Prostate gland (tissue), 2 donors: Measurements from ENCODE around the gene GPATCH2L. TPM values are rescaled to one million over a fixed set of nuclear protein-coding genes. Genes with fewer than 3 reads are reported as not detected.

ENCODE experiments used
- DNase-seq: peaks from one replicate; pipeline ENCODE4 v3.0.0-alpha.2; 2019; ENCODE audit warnings: low spot score
- H3K27ac ChIP-seq, 2 donors: fragments of 200-600 bp; sonication (generic); 2 replicates each; pipeline ENCODE4 v1.5.1; 2017 to 2019
- H3K27me3 ChIP-seq: fragments of 200-600 bp; sonication (generic); replicated peaks from 2 replicates; pipeline ENCODE4 v1.5.1; 2019; ENCODE audit not compliant: insufficient read depth
- H3K36me3 ChIP-seq, 2 donors: fragments of 200-600 bp; sonication (generic); 1 replicate in 1 of 2; 2 replicates in 1 of 2; pipeline versions ENCODE4 v1.5.1 to v1.8.1; 2017 to 2019
- H3K4me1 ChIP-seq: fragments of 200-600 bp; sonication (generic); replicated peaks from 2 replicates; pipeline ENCODE4 v1.5.1; 2019
- H3K4me3 ChIP-seq, 2 donors: fragments of 200-600 bp; sonication (generic); 2 replicates each; pipeline ENCODE4 v1.5.1; 2017 to 2019
- H3K9me3 ChIP-seq: fragments of 200-600 bp; sonication (generic); 2 replicates; pipeline ENCODE4 v1.5.1; 2017
- POLR2A ChIP-seq: fragments of 450-650 bp; IDR thresholded peaks from one replicate; pipeline ENCODE4 v1.6.1; 2016; ENCODE audit warnings: antibody characterized with exemption, mild to moderate bottlenecking
- POLR2AphosphoS5 ChIP-seq: sonication (generic); formaldehyde crosslinking; IDR thresholded peaks from one replicate; pipeline ENCODE4 v1.6.1; 2017; ENCODE audit warnings: antibody characterized with exemption
- WGBS: methylation state at CpG from one replicate; pipeline ENCODE4 v1.1.5; 2018; 5-methylcytosine and 5-hydroxymethylcytosine counted together
- intact Hi-C: fragments of 100-400 bp; cut with DNase I; formaldehyde crosslinking; loops from one replicate; pipeline ENCODE4 v1.14.2; 2022
- total RNA-seq, 2 donors: library from RNA; depleted of rRNA; stranded (reverse); fragments of >200 nt; gene quantifications; one replicate each; pipeline ENCODE4 v1.1.0, GENCODE V29; 2016
- TF ChIP-seq, protein P1 (sequence below), 4 experiments: fragments of 200-600 bp in 2 of 4; fragments of 450-650 bp in 2 of 4; sonication (generic) in 2 of 4; IDR thresholded peaks; 1 replicate in 3 of 4; 2 replicates in 1 of 4; pipeline ENCODE4 v1.5.1; 2016 to 2019; ENCODE audit warnings: antibody characterized with exemption in 4 of 4, mild to moderate bottlenecking in 2 of 4, moderate library complexity in 2 of 4

GPATCH2L gene
- 10 to 100 TPM; 39.0 to 60.3 TPM for total RNA-seq

DNA sequence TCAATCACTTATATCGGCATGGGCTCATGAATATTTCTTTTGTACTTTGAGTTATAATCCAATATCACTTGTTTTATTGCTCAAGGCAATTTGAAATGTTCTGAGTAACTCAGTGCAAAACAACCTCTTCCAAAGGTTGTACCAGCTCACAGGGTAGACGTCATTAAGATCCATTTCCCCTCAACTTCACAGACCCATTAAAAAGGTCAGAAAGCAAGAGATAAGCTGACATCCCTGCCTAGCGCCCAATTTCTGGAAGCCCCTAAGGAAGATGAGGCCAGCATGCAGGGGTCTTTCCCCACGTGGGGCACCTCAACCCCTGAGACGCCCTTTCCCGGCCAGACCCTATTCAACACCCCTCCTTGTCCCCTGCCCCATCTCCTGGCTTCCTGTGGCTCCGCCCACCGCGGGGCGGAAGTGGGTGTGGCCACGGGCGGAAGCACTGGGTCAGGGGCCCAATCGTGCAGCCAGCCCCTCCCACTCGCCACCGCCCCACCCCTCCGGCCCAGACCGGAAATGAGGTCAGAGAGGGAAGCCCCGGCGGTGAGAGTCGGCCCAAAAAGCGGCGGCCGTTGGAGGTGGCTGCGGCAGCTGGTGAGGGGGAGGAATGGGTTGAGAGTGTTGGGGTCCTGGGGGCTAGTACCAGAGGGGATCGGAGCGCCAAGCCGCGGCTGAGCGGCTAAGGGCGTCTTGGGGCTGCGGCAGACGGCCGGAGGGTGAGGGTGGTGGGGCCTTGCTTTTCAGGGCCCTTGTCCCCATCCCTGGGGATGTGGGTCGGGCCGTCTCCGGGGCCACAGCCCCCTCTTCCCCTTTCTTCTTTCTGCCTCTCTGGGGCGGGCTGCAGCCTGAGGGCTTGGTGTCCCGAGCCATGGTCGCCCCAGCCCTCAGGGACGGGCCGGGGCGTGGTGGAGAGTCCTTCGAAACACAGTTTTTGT, at the start of gene GPATCH2L:
GPATCH2L (plus strand) TSS at position 525 of the 935 bp plus-strand sequence. CDS start 2,442 bp downstream, outside the sequence.
- H3K27me3 ChIP-seq: no peaks in the 10 kb centered on the region
- peak within 1 kb of the TSS; percentile 73 to 75 for H3K27ac ChIP-seq
- peaks cover 0 to 6% of the 10 kb centered on the region in 2 donors for H3K36me3 ChIP-seq
- TF ChIP-seq, protein P1, sequence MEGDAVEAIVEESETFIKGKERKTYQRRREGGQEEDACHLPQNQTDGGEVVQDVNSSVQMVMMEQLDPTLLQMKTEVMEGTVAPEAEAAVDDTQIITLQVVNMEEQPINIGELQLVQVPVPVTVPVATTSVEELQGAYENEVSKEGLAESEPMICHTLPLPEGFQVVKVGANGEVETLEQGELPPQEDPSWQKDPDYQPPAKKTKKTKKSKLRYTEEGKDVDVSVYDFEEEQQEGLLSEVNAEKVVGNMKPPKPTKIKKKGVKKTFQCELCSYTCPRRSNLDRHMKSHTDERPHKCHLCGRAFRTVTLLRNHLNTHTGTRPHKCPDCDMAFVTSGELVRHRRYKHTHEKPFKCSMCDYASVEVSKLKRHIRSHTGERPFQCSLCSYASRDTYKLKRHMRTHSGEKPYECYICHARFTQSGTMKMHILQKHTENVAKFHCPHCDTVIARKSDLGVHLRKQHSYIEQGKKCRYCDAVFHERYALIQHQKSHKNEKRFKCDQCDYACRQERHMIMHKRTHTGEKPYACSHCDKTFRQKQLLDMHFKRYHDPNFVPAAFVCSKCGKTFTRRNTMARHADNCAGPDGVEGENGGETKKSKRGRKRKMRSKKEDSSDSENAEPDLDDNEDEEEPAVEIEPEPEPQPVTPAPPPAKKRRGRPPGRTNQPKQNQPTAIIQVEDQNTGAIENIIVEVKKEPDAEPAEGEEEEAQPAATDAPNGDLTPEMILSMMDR (IDR thresholded peaks at IDR 0.05): peak in 1 of 4 experiments; percentile 12
- peak; percentile 66 for TF ChIP-seq POLR2A
- peak; percentile 94 for TF ChIP-seq POLR2AphosphoS5
- intact Hi-C loops: loop anchor here (5.0 kb wide), 1 partner anchor 49 kb away; no protein-coding TSS in a partner anchor
- H3K9me3 ChIP-seq: no peaks in the 10 kb centered on the region
- WGBS: 3% methylated on average over 43 of the region's 43 CpGs
- DNase-seq: peak; percentile 87
- peaks cover 19% of the 10 kb centered on the region for H3K4me1 ChIP-seq
- H3K4me3 ChIP-seq: peak within 1 kb of the TSS; percentile 78 to 90

DNA sequence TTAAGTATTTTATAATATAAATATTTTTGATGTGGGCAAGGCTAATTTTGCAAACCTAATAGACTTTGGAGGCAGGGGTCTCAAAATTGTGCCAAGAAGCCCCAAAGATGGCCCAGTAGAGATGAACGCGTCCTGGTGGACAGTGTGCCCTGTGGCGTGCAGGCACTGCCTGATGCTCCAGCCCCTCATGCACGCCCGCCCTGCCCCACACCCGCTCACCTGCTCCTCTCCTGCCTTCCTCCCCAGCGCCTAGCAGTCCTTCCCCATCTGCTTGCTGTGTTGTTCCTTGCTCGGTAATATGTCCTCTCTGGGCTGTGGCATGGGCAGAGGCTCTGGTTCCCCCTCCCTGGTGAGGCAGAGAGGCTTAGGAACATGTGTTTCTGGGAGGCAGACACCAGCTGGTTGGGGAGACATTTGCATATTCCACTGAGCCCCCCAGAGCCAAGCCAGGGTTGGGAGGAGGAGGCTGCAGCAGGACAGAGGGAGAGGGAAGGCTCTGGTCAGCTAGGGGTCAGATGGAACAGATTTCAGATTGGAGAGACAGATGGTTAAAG, 46.8 kb upstream of the GPATCH2L start:
- intact Hi-C loops: loop anchor here (5.0 kb wide), 1 partner anchor 47 kb away; the partner anchor contains the start of gene GPATCH2L
- no peak for DNase-seq
- H3K27ac ChIP-seq: no peak overlapping the region
- no peaks in the 10 kb centered on the region for H3K9me3 ChIP-seq
- H3K27me3 ChIP-seq: no peaks in the 10 kb centered on the region
- 76% methylated on average over 8 of the region's 8 CpGs for WGBS
- TF ChIP-seq, protein P1 (IDR thresholded peaks at IDR 0.05): no peak
- no peak for TF ChIP-seq POLR2A
- no peak for TF ChIP-seq POLR2AphosphoS5
- H3K4me3 ChIP-seq: no peak overlapping the region
- no peaks in the 10 kb centered on the region for H3K36me3 ChIP-seq
- no peaks in the 10 kb centered on the region for H3K4me1 ChIP-seq

DNA sequence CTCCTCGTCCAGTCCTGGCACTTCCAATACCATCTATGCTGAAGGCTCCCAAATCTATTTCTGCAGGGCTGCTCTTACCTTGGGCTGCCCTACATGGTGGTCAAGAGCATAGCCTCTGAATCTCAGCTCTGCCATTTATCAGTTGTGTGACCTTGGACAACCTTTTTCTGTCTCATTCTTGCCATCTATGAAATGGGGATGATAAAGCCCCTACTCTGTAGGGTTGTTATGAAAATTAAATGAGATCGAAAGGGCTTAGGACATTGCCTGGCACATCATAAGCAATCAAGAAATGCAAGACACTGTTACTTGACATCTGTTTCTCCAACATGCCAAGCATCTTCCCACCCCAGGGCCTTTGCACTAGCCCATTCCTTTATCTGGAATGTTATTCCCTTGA, 45.5 kb upstream of the GPATCH2L start:
- TF ChIP-seq, protein P1 (IDR thresholded peaks at IDR 0.05): no peak
- TF ChIP-seq POLR2A: no peak
- no peak for TF ChIP-seq POLR2AphosphoS5
- no peak for DNase-seq
- 87% methylated on average over 2 of the region's 2 CpGs for WGBS
- no peaks in the 10 kb centered on the region for H3K36me3 ChIP-seq
- H3K4me1 ChIP-seq: no peaks in the 10 kb centered on the region
- no peaks in the 10 kb centered on the region for H3K9me3 ChIP-seq
- intact Hi-C loops: no loop called here
- no peak overlapping the region for H3K27ac ChIP-seq
- H3K4me3 ChIP-seq: no peak overlapping the region
- H3K27me3 ChIP-seq: no peaks in the 10 kb centered on the region

DNA sequence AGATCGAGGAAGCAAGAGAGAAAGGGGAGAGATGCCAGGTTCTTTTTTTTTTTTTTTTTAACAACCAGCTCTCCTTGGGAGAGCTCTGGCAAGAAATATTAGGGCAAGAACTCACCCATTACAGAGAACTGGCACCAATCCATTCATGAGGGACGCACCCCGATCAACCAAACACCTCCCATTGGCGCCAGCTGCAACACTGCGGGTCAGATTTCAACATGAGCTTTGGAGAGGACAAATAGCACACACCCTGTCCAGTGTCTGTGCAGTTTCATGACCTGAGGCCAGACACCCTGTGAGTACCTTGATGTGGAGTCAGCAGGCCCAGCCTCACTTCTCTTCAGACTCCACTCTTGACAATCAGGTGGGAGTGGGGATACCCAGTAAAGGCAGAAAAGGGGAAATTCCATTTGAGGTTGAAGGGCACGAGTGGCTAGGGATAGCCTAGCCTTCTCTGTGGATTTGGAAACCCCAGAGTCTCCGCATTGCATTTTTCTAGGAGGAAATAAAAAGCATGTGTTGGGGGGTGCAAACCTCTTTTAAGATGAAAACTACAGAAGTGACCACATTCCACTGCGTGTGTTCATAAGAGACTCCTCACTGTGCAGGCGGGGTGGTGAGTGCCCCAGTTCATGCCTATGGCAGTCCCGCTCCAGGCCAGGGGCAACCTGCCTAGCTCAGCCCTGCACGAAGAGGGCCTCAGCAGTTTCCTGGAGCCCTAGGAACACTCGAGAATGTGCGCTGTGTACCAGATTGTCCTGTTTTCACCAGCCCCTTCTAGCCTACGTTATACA, 42.4 kb upstream of the GPATCH2L start:
- WGBS: 63% methylated on average over 14 of the region's 14 CpGs
- DNase-seq: no peak
- peak overlapping the region in 1 of 2 donors; percentile 31 for H3K27ac ChIP-seq

More for the DNA sequence above, 42.4 kb upstream of the GPATCH2L start:
- Histone ChIP-seq H3K27me3 (no peaks in the 10 kb centered on the region), H3K36me3 (no peaks in the 10 kb centered on the region), H3K4me1 (no peaks in the 10 kb centered on the region), H3K4me3 (no peak overlapping the region), H3K9me3 (no peaks in the 10 kb centered on the region)
- intact Hi-C loops: no loop called here
- TF ChIP-seq, protein P1 (IDR thresholded peaks at IDR 0.05): no peak
- TF ChIP-seq POLR2A (no peak), POLR2AphosphoS5 (no peak)
